HepG2 (cell line): ENCODE results near the gene ADPRM. TPM values are rescaled to one million over a fixed set of nuclear protein-coding genes. Genes with fewer than 3 reads are reported as not detected.

ENCODE experiments used
- ATF4 ChIP-seq, 2 experiments: fragments of 450-650 bp in 1 of 2; sonication (generic) in 1 of 2; formaldehyde crosslinking; IDR thresholded peaks; 2 replicates each; pipeline versions ENCODE4 v1.5.0 to v1.8.0; 2020 to 2022; ENCODE audit warnings: mild to moderate bottlenecking in 1 of 2, missing genetic modification reagents in 1 of 2
- ELK4 ChIP-seq: sonication (generic); formaldehyde crosslinking; IDR thresholded peaks from 2 replicates; pipeline ENCODE4 v1.9.0; 2021; ENCODE audit warnings: missing genetic modification reagents, borderline replicate concordance
- GLMP ChIP-seq: sonication (generic); formaldehyde crosslinking; IDR thresholded peaks from 2 replicates; pipeline ENCODE4 v1.9.0; 2021; ENCODE audit warnings: missing genetic modification reagents, mild to moderate bottlenecking, borderline replicate concordance
- GMEB1 ChIP-seq: sonication (generic); formaldehyde crosslinking; IDR thresholded peaks from 2 replicates; pipeline ENCODE4 v1.5.1; 2020; ENCODE audit warnings: missing genetic modification reagents, mild to moderate bottlenecking, borderline replicate concordance
- HNF4G ChIP-seq, 2 experiments: sonication (generic) in 1 of 2; formaldehyde crosslinking in 1 of 2; IDR thresholded peaks; 2 replicates each; pipeline versions ENCODE4 v1.4.0 to v1.6.1; 2011 to 2020; ENCODE audit warnings: borderline replicate concordance in 2 of 2, low read depth in 2 of 2, mild to moderate bottlenecking in 2 of 2, low read length in 1 of 2, missing genetic modification reagents in 1 of 2, moderate library complexity in 1 of 2
- KDM1A ChIP-seq: IDR thresholded peaks from 2 replicates; pipeline ENCODE4 v1.6.1; 2016; ENCODE audit warnings: missing compliant biosample characterization
- MXI1 ChIP-seq: IDR thresholded peaks from 3 replicates; pipeline ENCODE4 v1.6.1; 2012; ENCODE audit warnings: low read depth, low read length, inconsistent platforms, borderline replicate concordance
- NCOA1 ChIP-seq: sonication (generic); formaldehyde crosslinking; IDR thresholded peaks from 2 replicates; pipeline ENCODE4 v1.9.0; 2021; ENCODE audit warnings: missing genetic modification reagents
- PAX8 ChIP-seq: sonication (generic); formaldehyde crosslinking; IDR thresholded peaks from 2 replicates; pipeline ENCODE4 v1.8.0; 2022; ENCODE audit warnings: mild to moderate bottlenecking, missing genetic modification reagents, borderline replicate concordance
- PREB ChIP-seq: sonication (generic); formaldehyde crosslinking; IDR thresholded peaks from 2 replicates; pipeline ENCODE4 v1.4.0; 2020; ENCODE audit warnings: missing genetic modification reagents
- SUZ12 ChIP-seq: fragments of 150-350 bp; IDR thresholded peaks from 2 replicates; pipeline ENCODE4 v1.6.1; 2014; ENCODE audit warnings: low read depth, low read length
- YY1 ChIP-seq: IDR thresholded peaks from 2 replicates; pipeline ENCODE4 v1.6.1; 2011; ENCODE audit warnings: low read length, low read depth, moderate library complexity, mild to moderate bottlenecking; ENCODE audit not compliant: insufficient read depth, insufficient replicate concordance
- ZBTB44 ChIP-seq: sonication (generic); formaldehyde crosslinking; IDR thresholded peaks from 2 replicates; pipeline ENCODE4 v1.4.0; 2020; ENCODE audit warnings: missing genetic modification reagents
- ZNF281 ChIP-seq: sonication (generic); formaldehyde crosslinking; IDR thresholded peaks from 2 replicates; pipeline ENCODE4 v1.4.0; 2020; ENCODE audit warnings: missing genetic modification reagents, borderline replicate concordance
- ZNF790 ChIP-seq: sonication (generic); formaldehyde crosslinking; IDR thresholded peaks from 2 replicates; pipeline ENCODE4 v1.8.0; 2022; ENCODE audit warnings: missing genetic modification reagents, mild to moderate bottlenecking, borderline replicate concordance
- polyA plus RNA-seq, 8 experiments: library from polyadenylated mRNA; depleted of rRNA in 3 of 8; stranded (reverse) in 7 of 8; unstranded in 1 of 8; fragments of >200 nt; fragmentation: Illumina TruSeq in 4 of 8; extraction: Trizol in 4 of 8; gene quantifications; 2 replicates each; pipeline versions ENCODE4 v1.2.1 to v1.2.3, GENCODE V29; 2011 to 2016; ENCODE audit warnings: low read depth in 4 of 8, missing spikeins in 1 of 8, mixed read lengths in 1 of 8; ENCODE audit not compliant: insufficient read depth in 1 of 8
- total RNA-seq, 5 experiments: library from RNA; depleted of rRNA; stranded (reverse); fragments of >200 nt; fragmentation: Illumina TruSeq; extraction: Trizol; gene quantifications; 2 replicates each; pipeline ENCODE4 v1.2.3, GENCODE V29; 2016; ENCODE audit warnings: low read depth in 1 of 5

The ADPRM gene
- total and polyA plus RNA-seq, 2 of the 13 experiments (the other 11 are each of a cell fraction or from before 2014, with no cell fraction given): 5.6 to 10.8 TPM

GRCh38 chr17:10729334-10730193, 32.2 kb downstream of the ADPRM start, which contains the start of gene TMEM220 (continued):
- TF ChIP-seq ZBTB44: 0 out of 2 replicates have a peak, but pooled peaks have one; percentile 42
- TF ChIP-seq HNF4G (IDR thresholded peaks at IDR 0.05; ENCODE audit: borderline replicate concordance, low read depth, low read length): no peak
- TF ChIP-seq HNF4G (CRISPR knock-in tag; IDR thresholded peaks at IDR 0.05; ENCODE audit: borderline replicate concordance, low read depth): no peak
- no peak for TF ChIP-seq PREB
- TF ChIP-seq GMEB1 (CRISPR knock-in tag): peak; percentile 49; the same call in 1 of the 2 replicates
- TF ChIP-seq YY1: peak; percentile 84
- TF ChIP-seq MXI1: no peak
- no peak for TF ChIP-seq ELK4 (CRISPR knock-in tag)
- no peak for TF ChIP-seq ZNF790 (CRISPR knock-in tag)
- no peak for TF ChIP-seq ZNF281 (CRISPR knock-in tag)
- no peak for TF ChIP-seq SUZ12
- TF ChIP-seq NCOA1 (CRISPR knock-in tag): no peak
- TF ChIP-seq ATF4 (CRISPR knock-in tag; IDR thresholded peaks at IDR 0.05): peak in 1 of 2 experiments; percentile 50; a peak in 1 of 4 replicates
- no peak for TF ChIP-seq KDM1A (CRISPR knock-in tag)
- TF ChIP-seq PAX8: peak; percentile 67; the same call in 1 of the 2 replicates
- no peak for TF ChIP-seq GLMP (CRISPR knock-in tag)
